ENCODE measurements around the gene URI1.

GRCh38 chr19:30009013-30009412 lies 67.0 kb downstream of the URI1 start:
- TF ChIP-seq EZH2 (IDR thresholded peaks at IDR 0.05; ENCODE audit: low read length, unreplicated experiment) (no peak), CTCF (conservative IDR thresholded peaks at IDR 0.05; ENCODE audit: low read depth, low read length) (no peak), EZH2phosphoT487 (IDR thresholded peaks at IDR 0.05; ENCODE audit: borderline replicate concordance, low read length) (no peak)
